NT2/D1 (cell line): Measurements from ENCODE around the gene ZSCAN2.
"Not testable (repeated sequence)": the region's sequence is repeated elsewhere in the genome, so short reads cannot be mapped to it uniquely, and the experiment has no call there.

Source experiments
- DNase-seq: peaks from one replicate; pipeline ENCODE4 v3.0.0-alpha.2; 2011; ENCODE audit warnings: low read depth, low spot score
- H3K27me3 ChIP-seq: 2 replicates; pipeline ENCODE4 v1.6.0; 2011; ENCODE audit warnings: mild to moderate bottlenecking; ENCODE audit not compliant: insufficient read length, insufficient read depth
- H3K36me3 ChIP-seq: 2 replicates; pipeline ENCODE4 v1.6.1; 2011; ENCODE audit warnings: mild to moderate bottlenecking, low read length, mixed read lengths; ENCODE audit not compliant: insufficient read depth, insufficient read length
- H3K4me1 ChIP-seq: 2 replicates; pipeline ENCODE4 v1.5.1; 2011; ENCODE audit not compliant: insufficient read depth, insufficient read length
- H3K4me3 ChIP-seq: 2 replicates; pipeline ENCODE4 v1.5.1; 2011; ENCODE audit warnings: low read depth; ENCODE audit not compliant: insufficient read length
- H3K9ac ChIP-seq: 2 replicates; pipeline ENCODE4 v1.6.0; 2011; ENCODE audit warnings: low read depth; ENCODE audit not compliant: insufficient read length
- H3K9me3 ChIP-seq: 2 replicates; pipeline ENCODE4 v1.5.1; 2011; ENCODE audit warnings: mild to moderate bottlenecking, low read length; ENCODE audit not compliant: insufficient read depth
- SUZ12 ChIP-seq: IDR thresholded peaks from 2 replicates; pipeline ENCODE4 v1.6.1; 2011; ENCODE audit not compliant: insufficient read length, insufficient read depth; ENCODE audit errors: extremely low read depth
- YY1 ChIP-seq: IDR thresholded peaks from 2 replicates; pipeline ENCODE4 v1.6.1; 2011; ENCODE audit not compliant: insufficient read length, insufficient read depth
- ZNF274 ChIP-seq: IDR thresholded peaks from 2 replicates; pipeline ENCODE4 v1.6.1; 2011; ENCODE audit warnings: mild to moderate bottlenecking, low read depth, low read length

The ZSCAN2 gene

DNA sequence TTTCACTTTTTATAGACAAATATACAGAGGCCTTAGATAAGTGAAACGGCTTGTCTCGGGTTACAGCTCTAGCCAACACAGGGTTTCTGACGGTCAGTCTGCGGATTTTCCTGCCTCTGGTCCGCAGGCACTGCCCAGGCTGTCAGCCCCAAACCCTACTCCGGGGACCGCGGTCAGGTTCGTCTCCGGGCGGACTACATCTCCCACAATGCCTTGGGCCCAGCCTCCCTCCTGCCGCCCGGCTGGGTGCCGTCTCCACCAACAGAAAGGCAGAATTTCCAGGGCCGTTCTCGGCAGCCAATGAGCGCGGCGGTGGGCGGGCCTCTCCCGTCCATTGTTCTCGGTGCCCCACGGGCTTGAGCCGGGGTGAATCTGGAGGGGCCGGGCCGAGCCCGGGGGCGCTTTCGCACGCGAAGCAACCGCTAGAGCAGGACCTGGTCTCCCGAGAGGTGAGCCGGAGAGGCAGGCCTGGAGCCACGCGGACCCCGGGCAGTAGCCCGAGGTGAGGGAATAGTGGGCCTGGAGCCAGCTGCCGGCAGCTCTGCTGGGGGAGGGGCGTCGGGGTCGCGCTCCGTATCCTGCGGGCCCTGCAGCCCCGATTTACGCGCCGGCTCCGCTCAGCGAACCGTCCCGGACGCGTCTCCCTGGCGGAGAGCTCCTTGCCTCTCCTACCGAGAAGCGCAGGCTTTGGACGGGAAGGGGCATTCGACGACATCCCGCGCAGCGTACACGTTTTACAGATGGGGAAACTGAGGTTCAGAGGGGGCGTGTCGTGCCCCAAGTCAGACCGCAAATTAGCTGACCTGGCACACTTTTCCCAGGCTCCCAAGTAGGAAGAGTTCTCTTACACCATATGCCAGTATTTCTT lies at the start of gene ZSCAN2:
Gene ZSCAN2 (plus strand): TSS at position 323 of the 868 bp plus-strand sequence. CDS start 2,919 bp downstream, outside the sequence.
- peak within 1 kb of the TSS; percentile 80 for H3K9ac ChIP-seq
- H3K27me3 ChIP-seq, result peaks cover 16% of the 10 kb centered on the region
- TF ChIP-seq YY1 (peak; percentile 10), ZNF274 (no peak)
- DNase-seq, result peak; percentile 95
- H3K4me3 ChIP-seq, result peak within 1 kb of the TSS; percentile 88
- H3K9me3 ChIP-seq, result no peaks in the 10 kb centered on the region
- H3K36me3 ChIP-seq, result peaks cover 18% of the 10 kb centered on the region
- H3K4me1 ChIP-seq, result peaks cover 15% of the 10 kb centered on the region

DNA sequence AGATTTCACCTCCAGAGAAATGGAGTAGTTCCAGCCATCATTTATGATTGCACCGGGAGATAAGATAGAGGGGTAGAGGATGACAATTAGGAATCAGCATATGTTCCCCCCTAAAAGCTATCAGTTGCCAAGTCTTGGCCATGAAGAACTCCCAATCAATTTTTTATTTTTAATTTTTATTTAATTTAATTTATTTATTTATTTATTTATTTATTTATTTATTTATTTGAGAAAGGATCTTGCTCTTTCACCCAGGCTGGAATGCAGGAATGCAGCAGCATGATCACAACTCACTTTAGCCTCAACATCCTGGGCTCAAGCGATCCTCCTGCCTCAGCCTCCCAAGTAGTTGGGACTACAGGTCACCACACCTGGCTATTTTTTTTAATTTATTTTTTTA lies 49.2 kb upstream of the ZSCAN2 start:
- not testable (repeated sequence) for H3K36me3 ChIP-seq, H3K4me3 ChIP-seq, H3K4me1 ChIP-seq, H3K9ac ChIP-seq, H3K27me3 ChIP-seq, H3K9me3 ChIP-seq, DNase-seq

DNA sequence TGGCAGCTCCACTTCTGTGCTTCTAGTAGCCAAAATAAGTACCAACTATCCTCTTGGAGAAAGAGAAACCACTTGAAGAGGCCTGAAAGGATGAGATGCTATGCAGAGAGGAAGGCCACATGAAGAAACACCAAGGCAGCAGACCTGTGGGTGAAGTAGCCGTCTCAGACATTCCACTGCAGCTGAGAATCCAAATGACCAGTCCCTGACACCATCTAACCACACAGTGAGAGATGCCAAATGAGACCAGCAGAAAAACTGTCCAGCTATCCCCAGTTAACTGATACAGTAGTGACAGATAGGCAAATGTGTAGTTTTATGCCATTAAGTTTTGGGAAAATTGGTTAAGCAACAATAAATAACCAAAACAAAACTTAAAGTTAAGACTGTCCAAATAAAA lies 47.9 kb upstream of the ZSCAN2 start:
- Histone ChIP-seq H3K9me3 (no peaks in the 10 kb centered on the region), H3K4me1 (no peaks in the 10 kb centered on the region), H3K4me3 (no peak overlapping the region), H3K36me3 (no peaks in the 10 kb centered on the region), H3K9ac (no peak overlapping the region), H3K27me3 (no peaks in the 10 kb centered on the region)
- TF ChIP-seq ZNF274 (no peak), YY1 (no peak), SUZ12 (no peak)
- no peak for DNase-seq

DNA sequence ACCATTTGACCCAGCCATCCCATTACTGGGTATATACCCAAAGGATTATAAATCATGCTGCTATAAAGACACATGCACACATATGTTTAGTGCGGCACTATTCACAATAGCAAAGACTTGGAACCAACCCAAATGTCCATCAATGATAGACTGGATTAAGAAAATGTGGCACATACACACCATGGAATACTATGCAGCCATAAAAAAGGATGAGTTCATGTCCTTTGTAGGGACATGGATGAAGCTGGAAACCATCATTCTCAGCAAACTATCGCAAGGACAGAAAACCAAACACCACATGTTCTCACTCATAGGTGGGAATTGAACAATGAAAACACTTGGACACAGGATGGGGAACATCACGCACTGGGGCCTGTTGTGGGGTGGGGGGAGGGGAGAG lies 44.1 kb upstream of the ZSCAN2 start:
- H3K9me3 ChIP-seq, DNase-seq, H3K9ac ChIP-seq: not testable (repeated sequence)

DNA sequence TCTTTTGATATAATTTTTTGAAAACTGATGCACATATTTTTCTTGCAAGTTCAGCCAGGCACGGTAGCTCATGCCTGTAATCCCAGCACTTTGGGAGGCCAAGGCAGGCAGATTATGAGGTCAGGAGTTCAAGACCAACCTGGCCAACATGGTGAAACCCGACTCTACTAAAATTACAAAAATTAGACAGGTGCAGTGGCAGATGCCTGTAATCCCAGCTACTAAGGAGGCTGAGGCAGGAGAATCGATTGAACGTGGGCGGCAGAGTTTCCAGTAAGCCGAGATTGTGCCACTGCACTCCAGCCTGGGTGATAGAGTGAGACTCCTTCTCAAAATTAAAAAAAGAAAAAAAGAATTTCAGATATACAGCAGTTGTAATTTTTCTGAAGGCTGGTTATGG lies 32.8 kb upstream of the ZSCAN2 start:
- H3K9me3 ChIP-seq, H3K36me3 ChIP-seq, H3K9ac ChIP-seq, H3K4me1 ChIP-seq, H3K4me3 ChIP-seq, DNase-seq, H3K27me3 ChIP-seq: not testable (repeated sequence)

More for the DNA sequence above, 44.1 kb upstream of the ZSCAN2 start:
- H3K36me3 ChIP-seq, H3K4me1 ChIP-seq, H3K27me3 ChIP-seq, H3K4me3 ChIP-seq: not testable (repeated sequence)

DNA sequence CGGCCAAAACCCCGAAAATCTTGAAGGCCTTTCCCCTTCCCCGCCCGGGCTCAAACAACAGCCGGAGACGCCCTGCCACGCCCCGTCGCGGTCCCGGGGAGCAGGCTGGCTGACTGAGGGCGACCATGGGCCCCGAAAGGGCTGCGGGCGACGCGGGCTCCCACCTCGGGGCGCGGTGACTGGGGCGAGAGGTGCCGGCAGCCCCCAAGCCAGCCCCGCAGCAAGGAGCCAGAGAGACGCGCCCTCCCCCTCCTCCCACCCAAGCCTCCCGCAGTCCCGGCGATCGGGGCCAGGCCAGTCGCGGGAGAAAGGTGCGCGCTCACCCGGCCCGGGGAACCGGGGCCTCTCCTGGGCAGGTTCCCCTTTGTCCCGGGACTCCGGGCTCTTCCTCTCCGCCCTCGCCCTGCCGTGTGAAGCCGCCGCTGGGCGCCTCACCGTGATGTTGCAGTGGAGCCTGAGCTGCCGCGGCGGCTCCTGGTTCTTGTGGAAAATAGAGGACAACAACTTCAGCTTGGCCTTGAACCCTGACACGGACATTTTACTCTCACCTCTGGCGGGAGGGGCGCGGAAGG lies 30.6 kb upstream of the ZSCAN2 start:
- no peak for DNase-seq
- no peaks in the 10 kb centered on the region for H3K4me1 ChIP-seq
- peak overlapping the region; percentile 79 for H3K4me3 ChIP-seq
- H3K27me3 ChIP-seq, result no peaks in the 10 kb centered on the region
- peak overlapping the region; percentile 81 for H3K9ac ChIP-seq
- TF ChIP-seq ZNF274 (no peak), YY1 (no peak), SUZ12 (no peak)
- no peaks in the 10 kb centered on the region for H3K9me3 ChIP-seq
- no peaks in the 10 kb centered on the region for H3K36me3 ChIP-seq

DNA sequence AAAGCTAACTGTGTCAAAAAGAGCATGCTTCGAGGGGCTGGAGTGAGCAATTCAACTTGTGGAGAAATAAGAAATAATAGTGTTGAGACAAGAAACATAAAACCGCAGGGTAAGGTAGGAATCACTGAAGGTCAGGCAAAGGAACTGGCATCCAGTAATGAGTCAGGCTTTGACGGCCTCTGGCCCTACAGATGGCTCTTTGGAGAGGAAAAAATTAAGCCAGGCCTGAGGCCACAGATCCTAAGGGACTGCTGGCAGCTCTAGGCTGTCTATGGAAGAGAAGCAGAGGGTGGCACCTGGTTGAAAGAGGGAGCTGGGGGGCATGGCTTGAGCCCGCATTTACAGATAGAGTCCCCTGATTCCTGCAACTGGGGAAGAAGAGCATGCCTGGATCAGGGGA lies 28.6 kb upstream of the ZSCAN2 start:
- H3K27me3 ChIP-seq, result no peaks in the 10 kb centered on the region
- H3K9me3 ChIP-seq, result no peaks in the 10 kb centered on the region
- no peaks in the 10 kb centered on the region for H3K4me1 ChIP-seq
- DNase-seq, result no peak
- H3K36me3 ChIP-seq, result no peaks in the 10 kb centered on the region
- TF ChIP-seq SUZ12 (no peak), ZNF274 (no peak), YY1 (no peak)
- no peak overlapping the region for H3K4me3 ChIP-seq
- H3K9ac ChIP-seq, result no peak overlapping the region

DNA sequence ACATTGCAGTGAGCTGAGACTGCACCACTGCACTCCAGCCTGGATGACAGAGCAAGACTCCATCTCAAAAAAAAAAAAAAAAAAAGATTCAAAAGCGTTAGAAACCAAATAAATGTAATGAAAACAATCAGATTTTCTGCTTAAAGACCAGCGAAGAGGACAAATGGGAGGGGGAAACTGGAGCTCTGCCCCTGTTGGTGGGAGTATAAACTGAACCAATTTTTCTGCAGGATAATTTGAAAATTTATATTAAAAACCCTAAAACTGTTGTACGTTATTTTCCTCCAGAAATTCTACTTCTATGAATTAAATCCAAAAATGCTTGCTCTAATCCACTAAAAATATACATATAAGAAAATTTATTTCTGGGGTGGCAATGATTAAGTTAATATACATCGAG lies 25.3 kb upstream of the ZSCAN2 start:
- peaks cover 1% of the 10 kb centered on the region for H3K4me1 ChIP-seq
- no peak for TF ChIP-seq SUZ12
- TF ChIP-seq ZNF274, result no peak
- TF ChIP-seq YY1, result no peak
- no peak overlapping the region for H3K4me3 ChIP-seq
- no peaks in the 10 kb centered on the region for H3K36me3 ChIP-seq
- no peak overlapping the region for H3K9ac ChIP-seq
- no peak for DNase-seq
- H3K9me3 ChIP-seq, result no peaks in the 10 kb centered on the region
- H3K27me3 ChIP-seq, result no peaks in the 10 kb centered on the region

DNA sequence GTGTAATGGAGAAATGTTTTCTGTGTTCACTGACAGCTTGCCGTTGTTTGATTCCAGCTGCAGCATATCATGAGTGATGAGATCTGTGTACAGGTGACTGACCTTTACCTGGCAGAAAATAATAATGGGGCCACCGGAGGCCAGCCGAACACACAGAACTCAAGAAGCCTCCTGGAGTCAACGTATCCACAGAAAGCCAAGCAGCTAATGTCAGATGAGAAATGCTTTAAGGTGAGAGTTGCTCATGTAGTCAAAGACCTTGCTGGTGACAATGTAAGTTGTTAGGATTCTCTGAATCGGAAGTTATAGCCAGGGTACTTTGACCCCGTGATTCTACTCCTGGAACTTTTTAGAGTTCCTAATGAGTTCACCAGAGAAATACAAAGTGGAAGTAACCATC lies 22.9 kb upstream of the ZSCAN2 start:
- not testable (repeated sequence) for H3K9ac ChIP-seq, H3K4me1 ChIP-seq

DNA sequence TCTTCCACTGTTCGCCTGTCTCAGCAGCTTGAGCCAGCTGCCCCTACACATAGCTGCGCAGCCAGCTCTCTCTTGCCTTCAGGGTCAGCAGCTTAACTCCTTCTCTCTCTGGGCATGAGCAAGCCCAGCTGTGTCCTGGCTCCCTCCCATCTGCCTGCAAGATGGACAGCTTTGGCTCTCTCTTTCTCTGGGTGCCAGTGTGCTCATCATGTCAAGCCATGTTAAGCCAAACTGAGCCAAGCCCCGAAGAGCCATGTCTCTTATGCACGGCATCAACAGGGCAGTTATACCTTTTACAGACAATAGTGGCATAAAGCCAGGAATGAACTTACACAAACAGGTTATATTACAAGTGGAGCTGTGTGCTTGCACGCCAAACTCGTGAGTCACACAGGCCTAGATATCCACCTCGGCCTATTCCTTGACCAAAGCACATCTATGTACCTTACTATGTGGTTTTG lies 21.5 kb upstream of the ZSCAN2 start:
- not testable (repeated sequence) for H3K9me3 ChIP-seq, H3K36me3 ChIP-seq, H3K27me3 ChIP-seq, DNase-seq, H3K9ac ChIP-seq, H3K4me3 ChIP-seq, H3K4me1 ChIP-seq

More for the DNA sequence above, 22.9 kb upstream of the ZSCAN2 start:
- not testable (repeated sequence) for H3K27me3 ChIP-seq, DNase-seq, H3K9me3 ChIP-seq, H3K4me3 ChIP-seq, H3K36me3 ChIP-seq
